AG04449 (cell line): ENCODE data around the gene GSPT1.
"Not testable (repeated sequence)": the region's sequence is repeated elsewhere in the genome, so short reads cannot be mapped to it uniquely, and the experiment has no call there.

Experiments used
- CTCF ChIA-PET: fragments of 350-600 bp; formaldehyde crosslinking; extraction: SDS; loops from one replicate; lab custom pipeline; 2021; ENCODE audit warnings: antibody characterized with exemption; lab: Yijun Ruan, JAX
- POLR2A ChIA-PET: fragments of 400-600, 350-600 bp; formaldehyde crosslinking; extraction: SDS; loops from one replicate; lab custom pipeline; 2020; ENCODE audit warnings: antibody characterized with exemption, inconsistent platforms; lab: Yijun Ruan, JAX
- DNase-seq: peaks from one replicate; pipeline ENCODE4 v3.0.0-alpha.2; 2010; ENCODE audit warnings: low read depth, low spot score
- H3K4me3 ChIP-seq: 2 replicates; pipeline ENCODE4 v1.5.1; 2011; ENCODE audit warnings: low read depth, mild to moderate bottlenecking, control low read depth, low read length
- CTCF ChIP-seq: IDR thresholded peaks from one replicate; pipeline ENCODE4 v1.5.1; 2011; ENCODE audit warnings: mild to moderate bottlenecking, moderate library complexity, low read length, control low read depth, inconsistent platforms; ENCODE audit not compliant: insufficient read depth; ENCODE audit errors: missing control alignments

GSPT1 gene

GRCh38 chr16:11956558-11956957 lies 40.8 kb upstream of the GSPT1 start:
- TF ChIP-seq CTCF, result no peak
- DNase-seq, result no peak
- H3K4me3 ChIP-seq, result no peak overlapping the region
- POLR2A ChIA-PET, result no interaction called here
- CTCF ChIA-PET, result interaction anchor here (2.9 to 3.2 kb wide), 2 partner anchors 111 kb away, joined by 8 to 13 read pairs; no protein-coding TSS in a partner anchor

GRCh38 chr16:11955713-11956123 lies 40.0 kb upstream of the GSPT1 start:
- ChIA-PET CTCF (interaction anchor here (1.4 to 3.2 kb wide), 2 partner anchors 107 to 112 kb away, joined by 3 to 8 read pairs; no protein-coding TSS in a partner anchor), POLR2A (no interaction called here)
- TF ChIP-seq CTCF, result no peak
- DNase-seq, result peak; percentile 67
- H3K4me3 ChIP-seq, result no peak overlapping the region

GRCh38 chr16:11953576-11953975 lies 37.8 kb upstream of the GSPT1 start:
- DNase-seq, H3K4me3 ChIP-seq, POLR2A ChIA-PET: not testable (repeated sequence)
- CTCF ChIA-PET, result interaction anchor here (1.0 to 3.2 kb wide), 3 partner anchors 110 to 142 kb away, joined by 3 to 8 read pairs (median 5); no protein-coding TSS in a partner anchor

- H3K4me3 ChIP-seq, result no peak overlapping the region
- CTCF ChIA-PET, result no interaction called here
- no peak for TF ChIP-seq CTCF
- POLR2A ChIA-PET, result no interaction called here
- DNase-seq, result no peak
These were observed 34.6 kb upstream of the GSPT1 start for GRCh38 chr16:11950388-11950787.

GRCh38 chr16:11949527-11949926 lies 33.8 kb upstream of the GSPT1 start:
- TF ChIP-seq CTCF, result peak; percentile 40
- H3K4me3 ChIP-seq, result no peak overlapping the region
- no peak for DNase-seq
- POLR2A ChIA-PET, result interaction anchor here (0.7 kb wide), 1 partner anchor 34 kb away, joined by 3 read pairs; the partner anchor contains the start of gene GSPT1
- CTCF ChIA-PET, result interaction anchor here (0.7 to 6.0 kb wide), 8 partner anchors 20 to 145 kb away, joined by 3 to 82 read pairs (median 4); no protein-coding TSS in a partner anchor

- no peak overlapping the region for H3K4me3 ChIP-seq
- no peak for TF ChIP-seq CTCF
- no peak for DNase-seq
- POLR2A ChIA-PET, result interaction anchor here (0.7 kb wide), 1 partner anchor 33 kb away, joined by 3 read pairs; the partner anchor contains the start of gene GSPT1
- CTCF ChIA-PET, result interaction anchor here (0.7 to 6.0 kb wide), 8 partner anchors 21 to 200 kb away, joined by 3 to 82 read pairs (median 4); no protein-coding TSS in a partner anchor
These were observed 33.1 kb upstream of the GSPT1 start for GRCh38 chr16:11948819-11949218.

GRCh38 chr16:11946433-11946832 lies 30.7 kb upstream of the GSPT1 start:
- no peak for DNase-seq
- POLR2A ChIA-PET, result no interaction called here
- no peak overlapping the region for H3K4me3 ChIP-seq
- CTCF ChIA-PET, result interaction anchor here (6.0 kb wide), 1 partner anchor 121 kb away, joined by 82 read pairs; no protein-coding TSS in a partner anchor
- TF ChIP-seq CTCF, result no peak

- CTCF ChIA-PET, POLR2A ChIA-PET, H3K4me3 ChIP-seq, DNase-seq: not testable (repeated sequence)
These were observed 26.2 kb upstream of the GSPT1 start, which contains the start of gene NPIPB2 for GRCh38 chr16:11941945-11942344. NPIPB2 (minus strand) TSS chr16:11942045; CDS start chr16:11942045, 0 bp downstream.

- H3K4me3 ChIP-seq, POLR2A ChIA-PET, DNase-seq, CTCF ChIA-PET: not testable (repeated sequence)
These were observed 11.6 kb upstream of the GSPT1 start for GRCh38 chr16:11927350-11927749.

GRCh38 chr16:11924046-11924445 lies 8.3 kb upstream of the GSPT1 start:
- POLR2A ChIA-PET, DNase-seq, H3K4me3 ChIP-seq, CTCF ChIA-PET: not testable (repeated sequence)
